Activated CD8-positive, alpha-beta T cell treated with anti-CD3 and anti-CD28 coated beads for 36 hours (primary cell): ENCODE measurements around the gene PDZD2. TPM values are rescaled to one million over a fixed set of nuclear protein-coding genes. Genes with fewer than 3 reads are reported as not detected.

Source experiments
- ATAC-seq: fragments of 200-7000 bp; cut with Tn5 transposase; one replicate; pipeline ENCODE4 v1.10.0; 2021; ENCODE audit warnings: mild to moderate bottlenecking, moderate library complexity
- CTCF ChIA-PET: fragments of 350-600 bp; sonication (Branson Sonifier 250); formaldehyde crosslinking; loops from one replicate; lab custom pipeline; 2021; ENCODE audit warnings: antibody characterized with exemption; lab: Charles Lee
- POLR2A ChIA-PET: fragments of 350-600 bp; sonication (Branson Sonifier 250); formaldehyde crosslinking; loops from one replicate; lab custom pipeline; 2021; ENCODE audit warnings: antibody characterized with exemption; lab: Charles Lee
- DNase-seq: peaks from one replicate; pipeline ENCODE4 v3.0.0-alpha.2; 2020
- H3K27ac Mint-ChIP-seq: one replicate; pipeline ENCODE4 v1.8.0; 2021; ENCODE audit warnings: mild to moderate bottlenecking, mixed read lengths
- H3K27me3 Mint-ChIP-seq: one replicate; pipeline ENCODE4 v1.8.0; 2021; ENCODE audit warnings: mixed read lengths
- H3K36me3 Mint-ChIP-seq: one replicate; pipeline ENCODE4 v1.8.0; 2021; ENCODE audit warnings: low read depth, mixed read lengths
- H3K4me1 Mint-ChIP-seq: one replicate; pipeline ENCODE4 v1.8.0; 2021; ENCODE audit warnings: low read depth, mixed read lengths
- H3K4me3 Mint-ChIP-seq: one replicate; pipeline ENCODE4 v1.8.0; 2021; ENCODE audit warnings: mild to moderate bottlenecking, moderate library complexity, mixed read lengths
- H3K9me3 Mint-ChIP-seq: one replicate; pipeline ENCODE4 v1.8.0; 2021; ENCODE audit warnings: mixed read lengths
- intact Hi-C: fragments of 100-400 bp; cut with micrococcal nuclease; formaldehyde crosslinking; loops from one replicate; pipeline ENCODE4 v1.10.0; 2022
- total RNA-seq, 2 experiments: library from RNA; stranded (reverse); gene quantifications; one replicate each; pipeline ENCODE4 v1.2.3, GENCODE V29; 2021
- TF ChIP-seq, protein P1 (sequence below): fragments of 200-600 bp; IDR thresholded peaks from one replicate; pipeline ENCODE4 v1.8.0; 2022; ENCODE audit warnings: antibody characterized with exemption, mild to moderate bottlenecking

PDZD2 gene
- total RNA-seq, 2 experiments from 2014 or later: not detected

DNA sequence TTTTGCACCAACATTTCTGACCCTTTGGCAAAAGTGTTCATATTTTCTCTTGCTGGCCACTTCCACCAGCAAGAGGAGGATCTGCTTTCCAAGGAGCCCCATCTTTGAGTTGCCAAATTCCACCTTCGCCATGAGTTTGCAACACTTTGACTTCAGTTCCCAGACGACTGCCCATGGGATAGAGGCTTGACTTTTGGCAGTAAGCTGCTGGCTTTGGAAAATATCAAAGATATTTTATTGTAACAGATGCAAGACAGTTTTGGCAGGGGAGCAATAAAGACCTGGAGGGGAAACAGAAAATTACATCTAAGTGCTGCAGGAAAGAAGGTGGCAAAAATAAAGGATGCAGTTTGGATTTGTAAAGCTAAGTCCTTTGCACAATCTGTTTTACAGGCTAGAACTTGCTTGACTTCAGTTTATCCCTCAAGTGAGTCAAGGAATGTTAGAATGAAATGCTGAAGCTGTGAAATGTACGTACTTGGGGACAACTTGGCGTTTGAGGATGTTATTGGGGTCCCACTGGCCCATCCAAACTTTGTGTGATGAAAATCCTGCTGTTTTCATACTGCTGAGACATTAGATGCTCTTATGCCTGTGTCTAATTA lies 302.3 kb downstream of the PDZD2 start:
- Mint-ChIP-seq H3K27ac (no peak overlapping the region), H3K36me3 (no peaks in the 10 kb centered on the region), H3K27me3 (no peaks in the 10 kb centered on the region), H3K4me1 (no peaks in the 10 kb centered on the region), H3K9me3 (peaks cover 1% of the 10 kb centered on the region), H3K4me3 (no peak overlapping the region)
- intact Hi-C loops: no loop called here
- TF ChIP-seq, protein P1, sequence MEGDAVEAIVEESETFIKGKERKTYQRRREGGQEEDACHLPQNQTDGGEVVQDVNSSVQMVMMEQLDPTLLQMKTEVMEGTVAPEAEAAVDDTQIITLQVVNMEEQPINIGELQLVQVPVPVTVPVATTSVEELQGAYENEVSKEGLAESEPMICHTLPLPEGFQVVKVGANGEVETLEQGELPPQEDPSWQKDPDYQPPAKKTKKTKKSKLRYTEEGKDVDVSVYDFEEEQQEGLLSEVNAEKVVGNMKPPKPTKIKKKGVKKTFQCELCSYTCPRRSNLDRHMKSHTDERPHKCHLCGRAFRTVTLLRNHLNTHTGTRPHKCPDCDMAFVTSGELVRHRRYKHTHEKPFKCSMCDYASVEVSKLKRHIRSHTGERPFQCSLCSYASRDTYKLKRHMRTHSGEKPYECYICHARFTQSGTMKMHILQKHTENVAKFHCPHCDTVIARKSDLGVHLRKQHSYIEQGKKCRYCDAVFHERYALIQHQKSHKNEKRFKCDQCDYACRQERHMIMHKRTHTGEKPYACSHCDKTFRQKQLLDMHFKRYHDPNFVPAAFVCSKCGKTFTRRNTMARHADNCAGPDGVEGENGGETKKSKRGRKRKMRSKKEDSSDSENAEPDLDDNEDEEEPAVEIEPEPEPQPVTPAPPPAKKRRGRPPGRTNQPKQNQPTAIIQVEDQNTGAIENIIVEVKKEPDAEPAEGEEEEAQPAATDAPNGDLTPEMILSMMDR: no peak
- DNase-seq: no peak
- POLR2A ChIA-PET: no interaction called here
- no peak for ATAC-seq
- CTCF ChIA-PET: no interaction called here

DNA sequence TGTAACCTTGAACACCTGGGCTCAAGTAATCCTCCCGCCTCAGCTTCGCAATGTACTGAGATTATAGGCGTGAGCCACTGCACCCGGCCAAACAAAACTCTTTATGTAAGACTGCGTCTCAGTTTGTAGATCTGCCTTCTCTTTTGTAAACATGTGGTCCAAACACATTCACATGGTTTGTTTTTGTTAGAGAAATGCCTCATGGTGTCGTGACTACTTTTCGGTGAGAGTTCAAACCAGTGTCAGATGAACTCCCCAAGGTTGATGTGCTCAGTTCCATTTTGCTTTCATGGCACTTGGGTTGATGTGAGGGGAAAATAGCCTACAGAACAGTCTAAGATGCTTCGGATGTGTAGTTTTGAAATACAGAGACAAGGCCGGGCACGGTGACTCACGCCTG lies 303.6 kb downstream of the PDZD2 start:
- no peak for DNase-seq
- Mint-ChIP-seq H3K4me1 (no peaks in the 10 kb centered on the region), H3K27ac (no peak overlapping the region), H3K27me3 (no peaks in the 10 kb centered on the region), H3K4me3 (no peak overlapping the region), H3K36me3 (no peaks in the 10 kb centered on the region), H3K9me3 (peaks cover 1% of the 10 kb centered on the region)
- TF ChIP-seq, protein P1: no peak
- CTCF ChIA-PET: no interaction called here
- ATAC-seq: no peak
- POLR2A ChIA-PET: no interaction called here
- intact Hi-C loops: no loop called here

DNA sequence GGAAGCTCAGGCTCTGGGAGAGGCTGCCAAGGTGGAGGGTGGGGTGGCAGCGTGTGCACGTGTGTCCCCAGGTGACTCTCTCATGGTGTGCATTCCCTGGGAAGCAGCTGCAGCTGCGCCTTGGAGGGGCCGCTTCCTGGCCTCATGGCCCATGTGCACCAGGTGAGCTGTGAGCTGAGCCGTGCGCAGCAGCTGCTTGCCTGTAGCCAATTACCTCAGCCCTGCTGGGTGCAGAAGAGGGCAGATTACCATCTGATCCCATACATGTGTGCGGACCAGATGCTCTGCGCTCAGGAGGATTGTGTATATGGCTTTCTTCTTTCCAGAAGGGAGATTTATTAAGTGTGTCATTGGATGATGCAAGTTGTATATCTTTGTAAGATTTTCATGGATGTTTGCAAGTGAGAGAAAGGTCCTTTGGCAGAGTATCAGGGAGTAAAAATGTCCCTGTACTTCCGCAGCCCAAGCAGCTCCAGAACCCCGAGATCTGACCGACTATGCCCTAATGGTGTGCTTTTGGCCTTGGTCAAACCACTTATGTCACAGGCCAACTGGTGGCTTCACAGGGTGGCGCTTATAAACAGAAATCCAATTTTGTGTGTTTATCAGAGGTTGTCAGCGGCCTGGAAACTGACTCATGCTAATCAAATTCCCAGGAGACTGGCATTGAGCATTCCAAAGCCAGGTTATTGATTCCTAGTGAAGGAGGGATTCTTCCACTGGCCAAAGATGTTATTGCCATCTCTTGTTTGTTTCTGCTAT lies 305.9 kb downstream of the PDZD2 start:
- ChIA-PET POLR2A (no interaction called here), CTCF (interaction anchor here (1.0 kb wide), 1 partner anchor 132 kb away, joined by 3 read pairs; no protein-coding TSS in a partner anchor)
- Mint-ChIP-seq H3K27me3 (no peaks in the 10 kb centered on the region), H3K9me3 (no peaks in the 10 kb centered on the region), H3K36me3 (no peaks in the 10 kb centered on the region), H3K27ac (no peak overlapping the region), H3K4me3 (no peak overlapping the region), H3K4me1 (no peaks in the 10 kb centered on the region)
- TF ChIP-seq, protein P1: no peak
- DNase-seq (no peak), ATAC-seq (no peak)
- intact Hi-C loops: no loop called here

DNA sequence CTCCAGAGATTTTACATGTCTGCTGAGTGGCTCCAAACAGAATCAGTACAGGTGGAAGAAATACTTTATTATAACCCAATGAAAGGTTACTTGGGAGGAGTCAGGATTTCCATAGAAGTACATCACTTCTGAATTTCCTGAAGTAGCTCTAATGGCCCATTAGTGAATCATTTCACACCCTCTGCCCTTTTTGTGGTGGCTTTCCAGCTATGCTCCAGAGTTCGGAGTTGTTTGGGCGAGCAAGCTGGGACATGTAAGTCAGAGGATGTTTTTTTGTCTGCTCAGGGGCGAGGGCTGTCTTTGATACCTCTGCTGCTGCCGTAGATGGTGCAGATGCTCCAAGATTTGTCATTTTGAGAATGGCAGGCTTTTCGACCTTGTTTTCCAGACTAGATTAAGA lies 309.1 kb downstream of the PDZD2 start:
- Mint-ChIP-seq H3K27me3 (no peaks in the 10 kb centered on the region), H3K4me3 (no peak overlapping the region), H3K27ac (no peak overlapping the region), H3K36me3 (no peaks in the 10 kb centered on the region), H3K4me1 (no peaks in the 10 kb centered on the region), H3K9me3 (no peaks in the 10 kb centered on the region)
- intact Hi-C loops: no loop called here
- TF ChIP-seq, protein P1: no peak
- DNase-seq: no peak
- no peak for ATAC-seq
- ChIA-PET POLR2A (interaction anchor here (1.1 kb wide), 1 partner anchor 52 kb away, joined by 3 read pairs; no protein-coding TSS in a partner anchor), CTCF (interaction anchor here (1.7 to 2.0 kb wide), 2 partner anchors 129 to 145 kb away, joined by 4 to 5 read pairs; no protein-coding TSS in a partner anchor)

DNA sequence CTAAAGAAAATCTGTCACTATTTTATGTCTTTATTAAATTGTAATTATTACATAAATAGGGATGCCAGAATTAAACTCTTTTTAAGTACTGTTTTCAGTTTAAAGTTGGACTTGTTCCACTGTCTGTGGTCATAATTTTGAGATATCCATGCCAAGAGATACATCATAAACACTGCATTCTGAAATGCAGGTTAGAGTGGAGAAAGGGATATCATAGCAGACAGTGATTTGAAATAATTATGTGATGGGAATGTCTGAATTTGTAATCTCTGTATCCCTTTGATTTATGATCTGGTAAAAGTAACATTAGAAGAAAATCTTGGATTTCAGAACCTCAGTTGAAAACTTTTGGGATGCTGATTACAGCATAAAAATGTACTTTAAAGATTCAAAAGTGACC lies 313.1 kb downstream of the PDZD2 start:
- TF ChIP-seq, protein P1: no peak
- ChIA-PET POLR2A (no interaction called here), CTCF (no interaction called here)
- H3K4me3 Mint-ChIP-seq: no peak overlapping the region
- H3K4me1 Mint-ChIP-seq: no peaks in the 10 kb centered on the region
- H3K36me3 Mint-ChIP-seq: no peaks in the 10 kb centered on the region
- no peaks in the 10 kb centered on the region for H3K27me3 Mint-ChIP-seq
- no peak overlapping the region for H3K27ac Mint-ChIP-seq
- H3K9me3 Mint-ChIP-seq: no peaks in the 10 kb centered on the region
- no peak for ATAC-seq
- intact Hi-C loops: no loop called here
- no peak for DNase-seq
